ENCODE measurements around the gene SPHK1.

DNA sequence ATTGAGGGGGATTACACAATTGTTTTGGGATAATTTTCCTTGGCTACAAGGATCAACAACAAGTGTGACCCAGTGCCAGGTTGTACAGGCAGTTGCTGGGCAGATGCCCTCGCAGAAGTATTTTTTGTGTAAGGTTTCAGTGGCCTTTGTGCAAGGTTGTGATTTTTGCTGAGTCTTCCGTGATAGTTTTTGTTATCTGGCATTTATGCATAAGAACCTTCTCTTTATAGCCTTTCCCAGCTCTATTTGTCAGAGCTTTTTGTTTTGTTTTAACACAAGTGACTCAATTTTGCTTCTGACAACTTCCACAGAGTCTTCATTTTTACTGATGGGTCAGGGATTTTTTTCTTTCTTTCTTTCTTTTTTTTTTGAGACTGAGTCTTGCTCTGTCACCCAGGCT is 23.9 kb upstream of the SPHK1 start:
- TF ChIP-seq CTCF (conservative IDR thresholded peaks at IDR 0.05; ENCODE audit: low read length) (no peak), EZH2phosphoT487 (IDR thresholded peaks at IDR 0.05; ENCODE audit: borderline replicate concordance) (no peak)
